ENCODE results near the gene PSORS1C1. TPM values are rescaled to one million over a fixed set of nuclear protein-coding genes. Genes with fewer than 3 reads are reported as not detected.
"Not testable (repeated sequence)": the region's sequence is repeated elsewhere in the genome, so short reads cannot be mapped to it uniquely, and the experiment has no call there.

Gene PSORS1C1
- total RNA-seq (not detected), polyA plus RNA-seq (not detected)

DNA sequence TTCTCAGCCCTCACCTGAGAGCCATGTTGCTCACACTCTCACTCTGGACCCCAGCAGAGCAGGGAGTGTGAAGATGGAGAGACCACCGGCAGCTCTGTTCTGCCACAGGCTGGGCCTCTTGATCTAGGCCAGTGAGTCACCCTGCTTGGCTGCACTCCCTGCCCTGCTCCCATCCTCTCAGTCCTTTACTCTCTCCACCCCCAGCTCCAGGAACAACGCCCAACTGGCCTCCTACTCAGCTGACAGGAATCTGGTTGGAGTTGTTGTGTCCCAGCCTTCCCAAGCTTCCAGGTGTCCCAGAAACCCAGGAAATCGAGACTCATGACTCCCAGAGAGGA, at the start of gene PSORS1C1:
TSS of gene PSORS1C1 (plus strand) at position 260 of the 338 bp plus-strand sequence. CDS start 14,833 bp downstream, outside the sequence.
- Histone ChIP-seq H3K27ac (ENCODE audit: low read depth, low read length) (no peak within 1 kb of the TSS), H3K9me3 (ENCODE audit: low read length) (no peaks in the 10 kb centered on the region), H3K36me3 (ENCODE audit: insufficient read depth, low read length) (no peaks in the 10 kb centered on the region), H3K4me3 (ENCODE audit: low read length) (no peak within 1 kb of the TSS), H3K27me3 (ENCODE audit: insufficient read depth, low read length, poor library complexity, severe bottlenecking) (no peaks in the 10 kb centered on the region), H3K4me1 (ENCODE audit: insufficient read depth, low read length) (no peaks in the 10 kb centered on the region)
- H3K4me3 Mint-ChIP-seq, result no peak within 1 kb of the TSS
- H3K27ac Mint-ChIP-seq, result peak within 1 kb of the TSS in 5 of 8 donors; percentile 22 to 74 (median 63)
- CTCF ChIA-PET, result interaction anchor here (1.3 to 2.0 kb wide), 2 partner anchors 14 to 27 kb away, joined by 3 to 6 read pairs; no protein-coding TSS in a partner anchor
- POLR2A ChIA-PET, result interaction anchor here (0.6 kb wide), 1 partner anchor 20 kb away, joined by 4 read pairs; no protein-coding TSS in a partner anchor
- no peaks in the 10 kb centered on the region for H3K9me3 Mint-ChIP-seq
- peaks cover 0 to 5% (median 3%) of the 10 kb centered on the region in 3 donors for H3K4me1 Mint-ChIP-seq
- peaks cover 30 to 49% of the 10 kb centered on the region in 2 donors for H3K27me3 Mint-ChIP-seq
- no peaks in the 10 kb centered on the region for H3K36me3 Mint-ChIP-seq
- no peak for DNase-seq

DNA sequence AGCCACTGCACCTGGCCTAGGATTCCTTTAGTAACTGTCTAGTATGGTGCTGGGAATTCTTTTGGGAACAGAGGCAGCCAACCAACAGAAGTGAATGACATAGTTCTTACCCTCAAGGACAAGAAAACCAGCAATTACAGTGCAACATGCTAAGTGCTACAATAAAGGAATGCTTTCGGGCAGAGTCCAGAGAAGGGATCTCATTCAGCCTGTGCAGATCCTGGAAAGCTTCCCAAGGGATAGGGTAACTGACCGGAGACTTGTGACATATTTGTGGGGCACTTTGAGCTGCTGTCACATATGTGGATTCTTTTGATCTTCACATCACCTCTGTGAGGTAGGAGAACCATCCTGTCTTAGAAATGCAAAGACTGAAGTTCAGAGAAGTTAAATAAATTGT, 49.0 kb upstream of the PSORS1C1 start:
- no peaks in the 10 kb centered on the region for H3K4me1 ChIP-seq (ENCODE audit: insufficient read depth, low read length)
- Mint-ChIP-seq H3K9me3 (no peaks in the 10 kb centered on the region), H3K27ac (no peak overlapping the region), H3K27me3 (peaks cover 8 to 17% of the 10 kb centered on the region in 2 donors), H3K36me3 (no peaks in the 10 kb centered on the region), H3K4me3 (no peak overlapping the region), H3K4me1 (peaks cover 0 to 5% (median 0%) of the 10 kb centered on the region in 3 donors)
- no peak overlapping the region for H3K27ac ChIP-seq (ENCODE audit: low read depth, low read length)
- H3K4me3 ChIP-seq (ENCODE audit: low read length), result no peak overlapping the region
- H3K27me3 ChIP-seq (ENCODE audit: insufficient read depth, low read length, poor library complexity, severe bottlenecking), result no peaks in the 10 kb centered on the region
- no peaks in the 10 kb centered on the region for H3K36me3 ChIP-seq (ENCODE audit: insufficient read depth, low read length)
- CTCF ChIA-PET, result interaction anchor here (1.7 kb wide), 1 partner anchor 14 kb away, joined by 4 read pairs; no protein-coding TSS in a partner anchor
- DNase-seq, result no peak
- POLR2A ChIA-PET, result no interaction called here
- H3K9me3 ChIP-seq (ENCODE audit: low read length), result no peaks in the 10 kb centered on the region

GRCh38 chr6:31067028-31067427, 47.6 kb upstream of the PSORS1C1 start:
- H3K36me3 ChIP-seq (ENCODE audit: insufficient read depth, low read length); POLR2A ChIA-PET; H3K36me3 Mint-ChIP-seq; H3K9me3 Mint-ChIP-seq; H3K27ac Mint-ChIP-seq; H3K4me1 Mint-ChIP-seq; H3K27ac ChIP-seq (ENCODE audit: low read depth, low read length); H3K4me1 ChIP-seq (ENCODE audit: insufficient read depth, low read length); H3K4me3 ChIP-seq (ENCODE audit: low read length); H3K4me3 Mint-ChIP-seq; H3K9me3 ChIP-seq (ENCODE audit: low read length); DNase-seq; H3K27me3 ChIP-seq (ENCODE audit: insufficient read depth, low read length, poor library complexity, severe bottlenecking): not testable (repeated sequence)
- H3K27me3 Mint-ChIP-seq, result peaks cover 4 to 14% of the 10 kb centered on the region in 2 donors
- CTCF ChIA-PET, result interaction anchor here (1.7 kb wide), 1 partner anchor 13 kb away, joined by 4 read pairs; no protein-coding TSS in a partner anchor

DNA sequence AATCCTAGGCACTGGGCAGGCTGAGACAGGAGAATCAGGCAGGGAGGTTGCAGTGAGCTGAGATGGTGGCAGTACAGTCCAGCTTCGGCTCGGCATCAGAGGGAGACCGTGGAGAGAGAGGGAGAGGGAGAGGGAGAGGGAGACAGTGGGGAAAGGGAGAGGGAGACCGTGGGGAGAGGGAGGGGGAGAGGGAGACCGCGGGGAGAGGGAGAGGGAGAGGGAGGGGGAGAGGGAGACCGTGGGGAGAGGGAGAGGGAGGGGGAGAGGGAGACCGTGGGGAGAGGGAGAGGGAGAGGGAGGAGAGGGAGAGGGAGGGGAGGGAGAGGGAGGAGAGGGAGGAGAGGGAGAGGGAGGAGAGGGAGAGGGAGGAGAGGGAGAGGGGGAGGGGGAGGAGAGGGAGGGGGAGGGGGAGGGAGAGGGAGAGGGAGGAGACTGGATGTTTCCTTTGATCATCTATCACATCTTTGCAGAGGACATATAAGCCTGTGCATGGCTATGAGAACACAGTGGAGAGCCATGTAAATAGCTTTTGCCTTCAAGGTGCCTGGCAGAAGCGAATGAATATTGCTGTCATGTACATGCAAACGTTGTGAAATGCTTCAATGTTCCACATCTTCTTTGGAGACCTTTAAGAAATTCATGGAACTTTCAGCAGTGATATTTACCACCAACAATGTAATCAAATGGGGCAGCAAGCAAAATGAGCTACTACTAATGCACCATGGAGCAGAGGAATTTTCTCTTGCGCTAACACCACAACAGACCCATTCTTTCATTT, 46.5 kb upstream of the PSORS1C1 start:
- not testable (repeated sequence) for H3K27me3 ChIP-seq (ENCODE audit: insufficient read depth, low read length, poor library complexity, severe bottlenecking); H3K9me3 ChIP-seq (ENCODE audit: low read length); DNase-seq; H3K27ac ChIP-seq (ENCODE audit: low read depth, low read length); H3K4me3 ChIP-seq (ENCODE audit: low read length); H3K36me3 Mint-ChIP-seq; H3K4me1 Mint-ChIP-seq; H3K4me1 ChIP-seq (ENCODE audit: insufficient read depth, low read length); H3K9me3 Mint-ChIP-seq; H3K36me3 ChIP-seq (ENCODE audit: insufficient read depth, low read length); H3K4me3 Mint-ChIP-seq; H3K27ac Mint-ChIP-seq; H3K27me3 Mint-ChIP-seq
- ChIA-PET CTCF (interaction anchor here (0.7 to 3.2 kb wide), 3 partner anchors 14 to 247 kb away, joined by 3 to 33 read pairs (median 4); no protein-coding TSS in a partner anchor), POLR2A (interaction anchor here (0.6 kb wide), 1 partner anchor 18 kb away, joined by 3 read pairs; no protein-coding TSS in a partner anchor)

DNA sequence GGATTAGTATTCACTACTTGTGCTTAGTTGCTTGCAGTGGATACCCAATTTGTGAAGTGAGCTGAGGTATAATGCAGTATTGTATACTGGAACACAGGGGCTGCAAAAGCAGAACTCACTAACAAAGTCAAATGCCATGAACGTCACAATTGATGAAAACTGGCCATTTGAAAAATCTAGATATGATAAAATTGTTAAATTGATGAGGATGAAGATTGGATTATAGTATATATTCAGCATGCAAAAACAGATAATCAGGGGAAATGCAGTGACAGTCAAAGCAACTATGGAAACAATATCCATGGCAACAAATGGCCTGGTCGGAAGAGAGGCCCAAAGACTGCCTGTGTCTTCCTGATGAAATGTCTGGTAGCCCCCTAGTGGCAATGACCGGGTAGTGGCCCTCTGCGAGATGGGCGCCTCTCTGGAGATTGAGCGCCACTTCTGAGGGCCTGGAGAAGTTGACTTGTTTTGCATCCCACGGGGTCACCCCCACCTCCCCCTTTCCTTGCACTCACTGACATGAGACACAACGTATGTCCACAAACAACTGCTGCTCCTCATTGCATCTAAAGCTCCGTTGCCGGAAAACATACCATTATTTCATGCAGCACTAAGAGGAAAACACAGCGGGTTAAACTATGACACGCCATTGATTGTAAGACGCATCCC, 45.8 kb upstream of the PSORS1C1 start:
- peak; percentile 52 to 82 (median 57) for DNase-seq
- ChIA-PET POLR2A (interaction anchor here (0.6 kb wide), 1 partner anchor 19 kb away, joined by 3 read pairs; no protein-coding TSS in a partner anchor), CTCF (interaction anchor here (0.6 to 3.2 kb wide), 7 partner anchors 9 to 248 kb away, joined by 3 to 33 read pairs (median 4); no protein-coding TSS in a partner anchor)
- Histone ChIP-seq H3K4me3 (ENCODE audit: low read length) (no peak overlapping the region), H3K9me3 (ENCODE audit: low read length) (no peaks in the 10 kb centered on the region), H3K27me3 (ENCODE audit: insufficient read depth, low read length, poor library complexity, severe bottlenecking) (no peaks in the 10 kb centered on the region), H3K36me3 (ENCODE audit: insufficient read depth, low read length) (no peaks in the 10 kb centered on the region), H3K27ac (ENCODE audit: low read depth, low read length) (no peak overlapping the region), H3K4me1 (ENCODE audit: insufficient read depth, low read length) (no peaks in the 10 kb centered on the region)
- no peak overlapping the region for H3K27ac Mint-ChIP-seq
- no peak overlapping the region for H3K4me3 Mint-ChIP-seq
- H3K4me1 Mint-ChIP-seq, result peaks cover 0 to 5% (median 0%) of the 10 kb centered on the region in 3 donors
- H3K9me3 Mint-ChIP-seq, result no peaks in the 10 kb centered on the region
- H3K36me3 Mint-ChIP-seq, result no peaks in the 10 kb centered on the region
- peaks cover 0 to 10% of the 10 kb centered on the region in 2 donors for H3K27me3 Mint-ChIP-seq

GRCh38 chr6:31070711-31071197, 43.8 kb upstream of the PSORS1C1 start:
- Histone ChIP-seq H3K9me3 (ENCODE audit: low read length) (no peaks in the 10 kb centered on the region), H3K4me3 (ENCODE audit: low read length) (no peak overlapping the region), H3K27ac (ENCODE audit: low read depth, low read length) (no peak overlapping the region), H3K36me3 (ENCODE audit: insufficient read depth, low read length) (no peaks in the 10 kb centered on the region), H3K4me1 (ENCODE audit: insufficient read depth, low read length) (no peaks in the 10 kb centered on the region), H3K27me3 (ENCODE audit: insufficient read depth, low read length, poor library complexity, severe bottlenecking) (no peaks in the 10 kb centered on the region)
- POLR2A ChIA-PET, result no interaction called here
- H3K9me3 Mint-ChIP-seq, result no peaks in the 10 kb centered on the region
- CTCF ChIA-PET, result interaction anchor here (1.1 to 3.2 kb wide), 4 partner anchors 11 to 242 kb away, joined by 3 to 33 read pairs (median 4); no protein-coding TSS in a partner anchor
- H3K27ac Mint-ChIP-seq, result peak overlapping the region in 1 of 8 donors; percentile 44
- peaks cover 0 to 6% of the 10 kb centered on the region in 2 donors for H3K27me3 Mint-ChIP-seq
- no peak for DNase-seq
- H3K36me3 Mint-ChIP-seq, result no peaks in the 10 kb centered on the region
- H3K4me1 Mint-ChIP-seq, result peaks cover 0 to 5% (median 0%) of the 10 kb centered on the region in 3 donors
- no peak overlapping the region for H3K4me3 Mint-ChIP-seq

DNA sequence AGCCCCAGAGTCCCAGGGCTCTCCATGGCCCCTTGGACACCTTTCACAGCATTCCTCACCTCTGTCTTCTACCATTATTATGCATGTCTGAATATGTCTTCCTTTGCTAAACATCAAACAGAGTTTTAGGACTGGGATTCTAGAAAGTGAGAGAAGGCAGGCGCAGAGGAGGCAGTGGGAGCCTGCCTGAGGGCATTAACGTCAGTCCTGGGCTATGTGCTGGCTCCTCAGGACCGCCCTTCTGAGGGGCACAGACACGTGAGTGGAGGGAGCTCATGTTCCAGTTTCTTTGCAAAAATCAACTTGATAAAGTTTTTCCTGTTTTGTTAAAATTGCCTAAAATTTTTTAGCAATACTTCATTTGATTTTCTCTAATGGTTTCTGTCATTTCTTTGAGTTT, 40.2 kb upstream of the PSORS1C1 start:
- H3K36me3 Mint-ChIP-seq, result no peaks in the 10 kb centered on the region
- Histone ChIP-seq H3K27ac (ENCODE audit: low read depth, low read length) (no peak overlapping the region), H3K4me1 (ENCODE audit: insufficient read depth, low read length) (peaks cover 2% of the 10 kb centered on the region), H3K27me3 (ENCODE audit: insufficient read depth, low read length, poor library complexity, severe bottlenecking) (no peaks in the 10 kb centered on the region), H3K36me3 (ENCODE audit: insufficient read depth, low read length) (no peaks in the 10 kb centered on the region), H3K4me3 (ENCODE audit: low read length) (no peak overlapping the region), H3K9me3 (ENCODE audit: low read length) (no peaks in the 10 kb centered on the region)
- DNase-seq, result no peak
- POLR2A ChIA-PET, result no interaction called here
- CTCF ChIA-PET, result no interaction called here
- no peak overlapping the region for H3K4me3 Mint-ChIP-seq
- no peaks in the 10 kb centered on the region for H3K9me3 Mint-ChIP-seq
- H3K27me3 Mint-ChIP-seq, result peaks cover 0 to 2% of the 10 kb centered on the region in 2 donors
- peaks cover 0 to 3% (median 2%) of the 10 kb centered on the region in 3 donors for H3K4me1 Mint-ChIP-seq
- H3K27ac Mint-ChIP-seq, result peak overlapping the region in 1 of 8 donors; percentile 61

Measured in CD8-positive, alpha-beta memory T cell (primary cell).